H1 (cell line): ENCODE data around the gene RALGAPB. TPM values are rescaled to one million over a fixed set of nuclear protein-coding genes. Genes with fewer than 3 reads are reported as not detected.

Experiments used
- CTCF ChIA-PET: fragments of 300-600 bp; sonication (Branson Sonifier 250); formaldehyde crosslinking; loops from one replicate; lab custom pipeline; 2021; ENCODE audit not compliant: partially characterized antibody; lab: Charles Lee
- POLR2A ChIA-PET: fragments of 300-600 bp; sonication (Branson Sonifier 250); formaldehyde crosslinking; loops from one replicate; lab custom pipeline; 2021; ENCODE audit warnings: inconsistent platforms; ENCODE audit not compliant: partially characterized antibody; lab: Charles Lee
- DNase-seq, 2 experiments: peaks; one replicate each; pipeline versions ENCODE4 v3.0.0 to v3.0.0-alpha.2; 2010 to 2022; ENCODE audit warnings: low spot score in 2 of 2, low read depth in 1 of 2, mixed read lengths in 1 of 2
- FAIRE-seq: peaks from 2 replicates; lab custom pipeline; 2011; peaks lifted over from hg19 to GRCh38; lab: Jason Lieb, UNC
- H2AFZ ChIP-seq: 2 replicates; pipeline ENCODE4 v1.8.1; 2012; ENCODE audit warnings: low read length, inconsistent platforms
- H2AK5ac ChIP-seq: 2 replicates; pipeline ENCODE4 v1.6.1; 2013; ENCODE audit warnings: low read depth, low read length
- H2BK120ac ChIP-seq: replicated peaks from 2 replicates; pipeline ENCODE3; 2013; ENCODE audit warnings: low read depth, low read length, inconsistent platforms
- H2BK12ac ChIP-seq: 2 replicates; pipeline ENCODE4 v1.6.1; 2013; ENCODE audit warnings: low read depth, low read length
- H2BK15ac ChIP-seq: 2 replicates; pipeline ENCODE4 v1.6.1; 2013; ENCODE audit warnings: low read length
- H2BK20ac ChIP-seq: 2 replicates; pipeline ENCODE4 v1.6.1; 2013; ENCODE audit warnings: low read length
- H2BK5ac ChIP-seq: 2 replicates; pipeline ENCODE4 v1.6.1; 2013; ENCODE audit warnings: low read depth, low read length
- H3K14ac ChIP-seq: 2 replicates; pipeline ENCODE4 v1.6.1; 2013; ENCODE audit warnings: inconsistent platforms; ENCODE audit not compliant: insufficient read length
- H3K18ac ChIP-seq: 2 replicates; pipeline ENCODE4 v1.6.1; 2013; ENCODE audit warnings: low read length; ENCODE audit errors: extremely low read depth
- H3K23ac ChIP-seq: 2 replicates; pipeline ENCODE4 v1.6.1; 2013; ENCODE audit warnings: inconsistent platforms; ENCODE audit not compliant: insufficient read length
- H3K23me2 ChIP-seq: 2 replicates; pipeline ENCODE4 v1.6.1; 2013; ENCODE audit warnings: low read depth, low read length
- H3K27ac ChIP-seq: 2 replicates; pipeline ENCODE4 v1.6.1; 2011; ENCODE audit warnings: low read depth, low read length, inconsistent platforms
- H3K27me3 ChIP-seq, 4 experiments: replicated peaks in 1 of 4; 1 replicate in 1 of 4; 2 replicates in 3 of 4; pipeline versions ENCODE4 v1.6.1 to v1.8.1; 2011 to 2013; ENCODE audit warnings: low read length in 3 of 4, mild to moderate bottlenecking in 3 of 4, inconsistent platforms in 2 of 4, mixed read lengths in 2 of 4, moderate library complexity in 1 of 4; ENCODE audit not compliant: control insufficient read depth in 3 of 4, insufficient read depth in 3 of 4; ENCODE audit errors: extremely low read depth in 1 of 4
- H3K36me3 ChIP-seq, 4 experiments: 2 replicates each; pipeline versions ENCODE4 v1.6.1 to v1.8.1; 2011 to 2013; ENCODE audit warnings: mild to moderate bottlenecking in 4 of 4, low read length in 3 of 4, moderate library complexity in 2 of 4, control low read depth in 1 of 4, inconsistent platforms in 1 of 4; ENCODE audit not compliant: insufficient read depth in 4 of 4, control insufficient read depth in 2 of 4
- H3K4ac ChIP-seq: replicated peaks from 2 replicates; pipeline ENCODE3; 2013; ENCODE audit warnings: low read length, low read depth, mixed read lengths, inconsistent platforms; ENCODE audit not compliant: insufficient read length
- H3K4me1 ChIP-seq, 4 experiments: replicated peaks in 1 of 4; 1 replicate in 1 of 4; 2 replicates in 3 of 4; pipeline versions ENCODE4 v1.6.1 to v1.8.1; 2011 to 2013; ENCODE audit warnings: low read length in 3 of 4, inconsistent platforms in 2 of 4, mixed read lengths in 1 of 4; ENCODE audit not compliant: insufficient read depth in 4 of 4, control insufficient read depth in 3 of 4
- H3K4me2 ChIP-seq, 2 experiments: 2 replicates each; pipeline versions ENCODE4 v1.6.1 to v1.8.1; 2011 to 2013; ENCODE audit warnings: low read depth in 2 of 2, low read length in 2 of 2, control low read depth in 1 of 2, inconsistent platforms in 1 of 2, mild to moderate bottlenecking in 1 of 2; ENCODE audit not compliant: insufficient read depth in 1 of 2
- H3K4me3 ChIP-seq, 4 experiments: fragments of 200-600, 300-600 bp in 1 of 4; sonication (generic), shearing (Covaris generic), sonication (Bioruptor Twin) in 1 of 4; 2 replicates each; pipeline versions ENCODE4 v1.5.1 to v1.8.1; 2011 to 2016; ENCODE audit warnings: low read length in 4 of 4, low read depth in 3 of 4, control low read depth in 2 of 4, inconsistent platforms in 2 of 4, mild to moderate bottlenecking in 2 of 4, mixed read lengths in 1 of 4, moderate library complexity in 1 of 4; ENCODE audit not compliant: insufficient read depth in 2 of 4; ENCODE audit errors: extremely low read depth in 1 of 4
- H3K56ac ChIP-seq: replicated peaks from 2 replicates; pipeline ENCODE3; 2013; ENCODE audit warnings: low read depth, mild to moderate bottlenecking, mixed read lengths, low read length, inconsistent platforms; ENCODE audit not compliant: insufficient read length
- H3K79me1 ChIP-seq: 2 replicates; pipeline ENCODE4 v1.6.1; 2013; ENCODE audit warnings: low read depth, low read length, control low read depth
- H3K79me2 ChIP-seq, 2 experiments: 2 replicates each; pipeline versions ENCODE4 v1.6.1 to v1.8.1; 2012 to 2013; ENCODE audit warnings: low read length in 2 of 2, mild to moderate bottlenecking in 2 of 2, inconsistent platforms in 1 of 2; ENCODE audit not compliant: insufficient read depth in 2 of 2, control insufficient read depth in 1 of 2
- H3K9ac ChIP-seq, 4 experiments: replicated peaks in 1 of 4; 1 replicate in 1 of 4; 2 replicates in 3 of 4; pipeline versions ENCODE4 v1.6.1 to v1.8.1; 2011 to 2013; ENCODE audit warnings: low read depth in 3 of 4, low read length in 3 of 4, control low read depth in 2 of 4, mild to moderate bottlenecking in 2 of 4, moderate library complexity in 2 of 4, inconsistent platforms in 1 of 4; ENCODE audit errors: extremely low read depth in 1 of 4
- H3K9me3 ChIP-seq, 2 experiments: 2 replicates each; pipeline versions ENCODE4 v1.6.1 to v1.8.1; 2012 to 2013; ENCODE audit warnings: mild to moderate bottlenecking in 2 of 2, moderate library complexity in 2 of 2, control low read depth in 1 of 2, inconsistent platforms in 1 of 2, low read depth in 1 of 2, low read length in 1 of 2, mixed read lengths in 1 of 2; ENCODE audit not compliant: insufficient read depth in 2 of 2
- H4K20me1 ChIP-seq, 2 experiments: replicated peaks in 1 of 2; 2 replicates each; pipeline versions ENCODE3 to v1.8.1; 2011 to 2013; ENCODE audit warnings: inconsistent platforms in 2 of 2, low read length in 2 of 2, mild to moderate bottlenecking in 1 of 2; ENCODE audit not compliant: insufficient read depth in 2 of 2, control insufficient read depth in 1 of 2
- H4K5ac ChIP-seq: 2 replicates; pipeline ENCODE4 v1.6.1; 2013; ENCODE audit warnings: low read length, low read depth, mixed read lengths, inconsistent platforms; ENCODE audit not compliant: insufficient read length
- H4K8ac ChIP-seq: 2 replicates; pipeline ENCODE4 v1.8.0; 2013; ENCODE audit warnings: mild to moderate bottlenecking, moderate library complexity, low read length, inconsistent platforms; ENCODE audit not compliant: insufficient read depth; ENCODE audit errors: extremely low read depth
- H4K91ac ChIP-seq: replicated peaks from 2 replicates; pipeline ENCODE3; 2013; ENCODE audit warnings: low read length, mixed read lengths, inconsistent platforms; ENCODE audit not compliant: insufficient read length
- NRF1 ChIP-seq: IDR thresholded peaks from 2 replicates; pipeline ENCODE4 v1.6.1; 2011; ENCODE audit warnings: mild to moderate bottlenecking, low read depth, low read length, improper control_type of control experiment
- TAF1 ChIP-seq: IDR thresholded peaks from 2 replicates; pipeline ENCODE4 v1.6.1; 2011; ENCODE audit warnings: mild to moderate bottlenecking, low read depth, low read length
- TBP ChIP-seq: IDR thresholded peaks from 2 replicates; pipeline ENCODE4 v1.6.1; 2011; ENCODE audit warnings: low read depth, low read length, improper control_type of control experiment
- WGBS, 2 experiments: shearing (Covaris generic) in 1 of 2; methylation state at CpG; one replicate each; pipeline versions ENCODE4 v1.1.6 to v1.1.7; 2013 to 2015; ENCODE audit warnings: low lambda C conversion rate in 2 of 2, mixed read lengths in 2 of 2, inconsistent platforms in 1 of 2, low coverage in 1 of 2, missing lambda C conversion rate in 1 of 2; ENCODE audit not compliant: insufficient replicate concordance in 2 of 2, insufficient coverage in 1 of 2, insufficient read length in 1 of 2; ENCODE audit errors: extremely low coverage in 1 of 2, missing lambda C conversion rate in 1 of 2; 5-methylcytosine and 5-hydroxymethylcytosine counted together
- polyA plus RNA-seq, 7 experiments: library from polyadenylated mRNA; depleted of rRNA in 3 of 7; stranded (reverse) in 5 of 7; unstranded in 2 of 7; fragments of >200 nt in 5 of 7; fragments of 200-250 nt in 2 of 7; gene quantifications; 1 replicate in 5 of 7; 2 replicates in 1 of 7; 4 replicates in 1 of 7; pipeline versions ENCODE4 v1.2.1 to v1.2.3, GENCODE V29; 2011 to 2013; ENCODE audit warnings: missing spikeins in 2 of 7, mixed read lengths in 2 of 7
- total RNA-seq: library from RNA; stranded (reverse); fragmentation: NEBNext Ultra II Directional; extraction: Animal tissue kit (Norgen Biotek cat#: 25700); gene quantifications from 2 replicates; pipeline ENCODE4 v1.2.1, GENCODE V29; 2021

Gene RALGAPB
- total and polyA plus RNA-seq, 2 of the 8 experiments (the other 6 are each of a cell fraction or from before 2014, with no cell fraction given): 10.6 to 35.1 TPM

DNA sequence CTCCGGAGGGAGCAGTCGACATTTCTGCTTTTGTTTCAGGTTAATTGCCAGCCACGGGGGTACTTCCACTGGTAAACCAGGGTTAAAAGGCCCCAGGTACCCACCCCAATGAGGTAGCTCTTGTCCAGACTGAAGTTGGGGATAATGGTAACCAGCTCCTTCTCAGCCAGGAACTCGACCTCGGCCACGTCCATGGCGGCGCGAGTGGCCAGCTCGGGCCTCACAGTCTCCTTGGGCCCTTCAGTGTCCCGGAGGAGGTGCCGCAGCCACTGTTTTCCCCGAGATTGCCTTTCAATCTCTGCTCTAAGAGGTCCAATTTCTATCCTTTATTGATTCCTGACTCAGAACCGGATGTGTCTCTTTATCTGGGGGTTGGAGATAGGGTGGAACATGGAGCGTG, 142.6 kb downstream of the RALGAPB start:
- Histone ChIP-seq H3K4ac (no peak overlapping the region), H3K14ac (no peak overlapping the region), H3K27me3 (no peaks in the 10 kb centered on the region; a peak in 1 of 7 replicates), H2AFZ (no peak overlapping the region), H4K8ac (no peak overlapping the region), H3K27ac (no peak overlapping the region), H3K79me1 (no peaks in the 10 kb centered on the region), H2BK12ac (no peak overlapping the region), H3K4me3 (no peak overlapping the region), H3K18ac (no peak overlapping the region), H3K9ac (no peak overlapping the region), H2BK20ac (no peak overlapping the region), H3K56ac (no peak overlapping the region), H3K79me2 (no peaks in the 10 kb centered on the region), H4K5ac (no peak overlapping the region), H2BK5ac (no peak overlapping the region), H2BK15ac (no peak overlapping the region), H3K23me2 (no peaks in the 10 kb centered on the region), H2AK5ac (no peak overlapping the region), H3K23ac (no peak overlapping the region), H3K4me2 (no peak overlapping the region), H4K20me1 (no peaks in the 10 kb centered on the region), H2BK120ac (no peak overlapping the region), H3K9me3 (no peaks in the 10 kb centered on the region), H3K4me1 (peaks cover 0 to 9% (median 4%) of the 10 kb centered on the region in 4 experiments; a peak in 5 of 7 replicates), H4K91ac (no peak overlapping the region), H3K36me3 (no peaks in the 10 kb centered on the region)
- WGBS, 2 experiments: 93% methylated on average over 15 of the region's 15 CpGs; no CpG with 5 or more reads in 1 of the 2 experiments
- no peak for DNase-seq
- TF ChIP-seq TAF1 (no peak), NRF1 (no peak), TBP (no peak)
- ChIA-PET POLR2A (interaction anchor here (0.7 kb wide), 1 partner anchor 11 kb away, joined by 3 read pairs; no protein-coding TSS in a partner anchor), CTCF (interaction anchor here (1.0 kb wide), 1 partner anchor 11 kb away, joined by 3 read pairs; no protein-coding TSS in a partner anchor)
- no peak for FAIRE-seq
